GM08714 (cell line): ENCODE results near the gene ALS2CL.

Experiments used
- H3K4me3 ChIP-seq: fragments of 200-500 bp; sonication (Bioruptor generic); 2 replicates; pipeline ENCODE4 v1.5.1; 2014; ENCODE audit warnings: mild to moderate bottlenecking, low read length, inconsistent platforms
- ZNF274 ChIP-seq: IDR thresholded peaks from 2 replicates; pipeline ENCODE4 v1.6.1; 2012; ENCODE audit warnings: mild to moderate bottlenecking, low read depth, low read length

The ALS2CL gene

DNA sequence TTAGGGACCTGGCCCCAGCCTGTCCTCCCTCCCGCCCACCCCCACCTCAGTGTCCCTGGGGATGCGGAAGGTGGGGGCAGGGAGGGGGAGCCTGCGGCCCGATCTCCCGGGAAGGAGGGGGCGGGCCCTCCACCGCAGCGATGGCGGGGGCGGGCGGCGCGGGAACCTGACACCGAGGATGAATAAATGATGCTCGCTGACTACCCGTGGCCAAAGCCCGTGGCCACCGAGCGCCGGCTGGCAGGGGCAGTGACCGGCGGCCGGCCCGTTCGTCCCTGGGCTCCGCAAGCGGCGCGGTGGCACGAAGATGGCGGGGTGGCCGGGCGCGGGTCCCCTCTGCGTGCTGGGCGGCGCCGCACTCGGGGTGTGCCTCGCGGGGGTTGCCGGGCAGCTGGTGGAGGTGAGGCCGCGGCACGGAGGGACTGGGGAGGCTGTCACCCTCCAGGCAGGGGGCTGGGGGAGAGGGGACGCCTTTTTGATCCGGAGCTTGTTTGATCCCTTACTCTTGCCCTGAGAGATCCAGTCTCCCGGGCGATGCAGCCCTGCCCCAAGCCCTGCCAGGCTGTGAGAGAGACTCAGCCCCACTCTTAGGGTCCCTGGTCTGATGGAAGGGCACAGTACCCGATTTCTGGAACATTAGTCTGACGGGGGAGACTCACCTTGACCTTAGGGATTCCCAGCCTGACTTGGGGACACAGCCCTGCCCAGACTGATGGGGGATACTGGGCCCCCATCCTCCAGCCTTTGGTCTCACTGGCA is 7.9 kb upstream of the ALS2CL start, which contains the start of gene TMIE:
Gene TMIE, plus strand, starts transcription at position 212 of the 759 bp plus-strand sequence. Its CDS starts 96 bp downstream, at position 308.
- no peak within 1 kb of the TSS for H3K4me3 ChIP-seq

DNA sequence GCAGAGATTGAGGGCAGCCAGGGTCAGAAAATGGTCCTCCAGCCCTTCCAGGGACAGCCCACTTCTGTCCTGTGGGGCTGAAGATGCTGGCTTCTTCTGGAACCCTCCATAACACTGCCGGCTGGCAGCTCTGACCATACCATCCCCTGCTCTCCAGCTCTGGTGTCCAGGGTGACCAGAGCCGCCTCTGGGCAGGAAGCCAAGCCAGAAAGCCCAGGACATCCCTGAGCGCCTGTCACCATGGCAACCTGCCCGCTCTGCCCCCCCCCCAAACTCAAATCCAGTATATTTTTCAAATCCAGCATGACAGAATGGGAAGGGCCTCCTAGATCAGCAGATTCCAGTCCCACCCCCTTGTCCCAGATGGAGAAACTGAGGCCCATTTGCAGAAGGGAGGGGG is 7.3 kb upstream of the ALS2CL start:
- TF ChIP-seq ZNF274, result no peak

More for the DNA sequence above, 7.9 kb upstream of the ALS2CL start, which contains the start of gene TMIE:
- no peak for TF ChIP-seq ZNF274

DNA sequence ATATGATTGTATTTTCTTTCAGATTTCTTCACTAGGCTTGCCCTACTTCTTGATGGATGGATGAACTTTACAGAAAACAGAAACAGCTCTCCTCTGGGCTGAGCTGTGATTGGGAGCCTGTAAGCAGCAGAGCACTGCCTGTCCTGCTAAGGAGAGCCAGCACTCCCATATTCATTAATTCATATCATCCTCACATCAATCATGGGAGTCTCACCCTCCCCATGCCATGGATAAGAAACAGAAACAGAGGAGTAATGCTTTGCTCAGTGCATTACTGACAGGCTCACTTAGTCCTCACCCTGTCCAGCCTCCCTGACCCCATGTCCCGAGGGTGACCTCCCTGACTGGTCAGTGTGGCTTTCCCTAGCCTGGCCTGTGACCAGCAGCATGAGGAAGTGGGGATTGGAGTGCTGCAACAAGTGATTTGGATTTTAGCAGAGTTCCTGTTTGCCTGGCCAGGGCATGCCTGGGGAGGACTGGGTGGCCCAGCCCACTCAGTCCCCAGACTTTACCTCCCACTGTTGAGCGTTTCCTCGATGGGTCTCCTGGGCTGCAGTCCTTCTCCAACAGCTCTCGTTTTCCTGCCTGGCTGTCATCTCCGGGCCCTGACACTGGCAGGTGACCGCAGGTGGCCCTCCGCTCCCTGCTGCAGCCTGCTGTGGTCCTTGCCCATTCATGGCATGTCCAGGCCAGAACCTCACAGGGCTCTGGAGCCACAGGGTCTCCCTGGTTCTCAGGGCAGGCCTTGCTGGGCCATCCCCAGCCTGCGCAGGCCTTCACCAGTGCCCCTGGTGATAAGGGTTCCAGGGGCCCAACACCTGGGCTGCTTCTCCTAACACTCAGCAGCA is 6.4 kb upstream of the ALS2CL start:
- no peak for TF ChIP-seq ZNF274
- H3K4me3 ChIP-seq, result no peak overlapping the region

More for the DNA sequence above, 7.3 kb upstream of the ALS2CL start:
- no peak overlapping the region for H3K4me3 ChIP-seq

DNA sequence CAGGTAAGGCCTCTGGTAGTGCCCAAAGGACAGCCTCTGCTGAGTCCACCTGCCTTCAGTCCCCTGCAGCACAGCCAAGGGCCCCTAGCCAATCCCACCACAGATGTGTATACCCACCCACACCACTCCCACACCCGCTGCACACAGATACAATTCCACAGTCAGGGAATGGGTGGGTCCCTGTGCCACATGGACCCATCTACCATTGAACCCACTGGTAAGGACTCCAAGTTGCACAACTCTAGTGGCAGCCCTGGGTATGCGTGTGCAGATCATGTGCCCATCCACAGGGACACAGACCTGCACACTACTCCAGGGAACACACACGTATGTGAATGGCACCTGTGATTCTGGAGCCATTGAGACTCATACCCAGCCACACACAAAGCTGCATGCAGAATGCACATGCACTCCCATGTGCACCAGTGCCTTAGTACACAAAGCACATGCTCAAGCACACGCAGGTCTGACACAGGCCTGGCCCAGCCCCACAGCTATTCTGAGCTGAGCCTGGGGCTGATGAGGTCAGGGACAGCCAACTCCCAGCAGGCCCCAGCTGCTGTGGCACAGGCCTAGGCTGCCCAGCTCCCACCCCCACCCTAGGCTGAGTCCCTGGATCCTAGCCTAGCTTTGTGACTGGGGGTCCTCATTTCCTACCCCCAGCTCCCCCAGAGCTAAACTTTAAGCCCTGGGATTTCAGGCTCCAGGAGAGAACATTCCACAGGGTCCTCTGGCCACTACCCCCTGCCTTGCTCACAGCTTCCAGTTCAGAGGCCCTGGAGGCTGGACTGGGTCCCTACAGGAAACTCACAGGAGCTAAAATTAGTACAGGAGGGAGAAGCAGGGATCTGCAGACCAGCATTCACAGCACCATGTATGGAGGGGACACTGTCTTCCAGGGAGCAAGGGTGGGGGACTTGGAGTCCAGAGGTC is 2.7 kb upstream of the ALS2CL start:
- H3K4me3 ChIP-seq, result no peak overlapping the region
- TF ChIP-seq ZNF274, result no peak

DNA sequence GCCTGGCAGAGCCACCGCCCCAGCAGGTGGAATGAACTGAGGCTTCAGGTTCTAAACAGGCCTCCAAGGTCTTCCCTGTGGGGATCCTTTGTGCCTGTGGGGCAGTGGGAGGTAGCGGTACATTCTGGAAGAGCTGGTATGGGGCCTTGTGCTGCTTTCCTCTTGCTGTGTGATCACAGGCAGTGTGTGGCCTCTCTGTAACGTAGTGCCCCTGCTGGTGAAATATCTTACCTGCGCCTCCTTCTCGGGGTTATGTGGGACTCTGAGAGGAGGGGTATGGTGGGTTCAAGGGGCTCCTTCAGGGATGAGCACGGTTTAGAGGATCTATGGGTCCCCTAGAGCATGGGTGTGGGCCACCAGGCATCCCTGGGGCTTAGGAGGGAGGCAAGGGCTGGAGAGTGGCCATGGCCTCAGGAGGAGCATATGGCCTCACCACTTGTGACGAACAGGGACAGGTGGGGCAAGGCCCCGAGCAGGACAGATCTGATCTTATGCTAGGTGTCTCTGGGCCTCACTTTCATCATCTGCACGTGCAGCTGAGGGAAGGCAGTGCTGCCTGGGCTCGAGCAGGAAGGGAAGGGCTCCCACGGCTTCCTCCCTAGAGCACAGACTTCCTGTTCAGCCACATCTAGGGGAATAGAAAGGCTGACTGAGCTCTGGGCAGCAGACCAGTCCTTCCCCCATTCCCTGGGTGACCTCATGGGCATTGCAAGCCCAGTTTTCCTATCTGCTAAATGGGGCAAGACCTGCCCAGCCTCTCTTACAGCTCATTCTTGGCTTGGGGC is 1.9 kb upstream of the ALS2CL start:
- H3K4me3 ChIP-seq, result no peak overlapping the region
- TF ChIP-seq ZNF274, result no peak

DNA sequence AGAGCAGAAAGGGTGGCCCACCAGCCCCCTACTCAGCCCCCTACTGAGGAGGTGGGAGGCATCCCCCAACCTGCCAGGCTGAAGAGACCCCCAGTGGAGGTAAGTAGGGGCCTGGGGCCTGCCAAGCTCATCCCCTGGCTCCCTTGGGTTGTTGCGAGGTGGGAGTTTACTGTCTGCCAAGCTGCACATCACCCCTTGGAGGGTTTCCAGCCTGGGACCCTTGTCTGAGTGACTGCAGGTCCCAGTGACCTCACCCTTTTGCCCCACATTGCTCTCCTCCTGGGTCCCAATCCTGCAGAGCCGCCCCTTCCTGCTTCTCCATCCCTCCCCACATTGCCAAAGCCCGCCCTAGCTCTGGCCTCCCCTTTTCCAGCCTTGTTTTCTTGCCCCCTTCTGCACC is 1.0 kb upstream of the ALS2CL start:
- TF ChIP-seq ZNF274, result no peak
- no peak overlapping the region for H3K4me3 ChIP-seq

DNA sequence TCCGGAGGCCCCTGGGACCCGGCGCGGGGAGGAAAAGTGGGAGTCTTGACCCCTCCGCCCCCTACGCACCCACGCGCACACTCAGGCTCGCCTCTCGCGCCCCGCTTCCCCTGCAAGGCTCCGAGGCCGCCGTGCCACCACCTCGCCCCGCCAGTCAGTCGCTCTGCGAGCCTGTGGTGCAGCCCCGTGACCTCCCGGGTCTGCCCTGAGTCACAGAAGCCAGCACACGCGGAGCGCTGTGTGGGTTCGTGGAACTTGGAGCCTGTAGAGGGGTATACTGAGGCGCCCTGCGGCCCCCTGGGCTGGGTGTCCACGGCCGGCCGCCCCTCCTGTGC is 380 bp upstream of the ALS2CL start:
- no peak overlapping the region for H3K4me3 ChIP-seq
- TF ChIP-seq ZNF274, result no peak

DNA sequence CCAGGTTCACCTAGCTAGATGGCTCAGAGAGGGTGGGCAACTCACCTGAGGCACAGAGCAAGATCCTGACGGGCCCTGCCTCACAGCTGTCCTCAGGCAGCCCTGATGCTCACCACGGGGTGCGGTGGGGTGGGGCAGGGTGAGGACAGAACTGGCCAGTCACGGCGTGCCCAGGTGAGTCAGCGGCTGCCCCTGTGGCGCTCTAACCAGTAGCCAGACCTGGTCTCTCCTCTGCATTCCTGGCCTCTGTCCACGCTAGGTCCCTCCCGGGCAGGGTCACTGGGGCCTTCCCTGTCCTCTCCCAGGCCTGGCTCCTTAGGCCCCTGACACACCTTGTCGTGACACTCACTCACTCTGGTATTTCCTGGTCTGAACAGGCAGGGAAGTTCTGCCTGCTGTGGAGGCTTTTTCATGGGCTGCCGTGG is 901 bp downstream of the ALS2CL start:
- no peak overlapping the region for H3K4me3 ChIP-seq
- TF ChIP-seq ZNF274, result no peak

DNA sequence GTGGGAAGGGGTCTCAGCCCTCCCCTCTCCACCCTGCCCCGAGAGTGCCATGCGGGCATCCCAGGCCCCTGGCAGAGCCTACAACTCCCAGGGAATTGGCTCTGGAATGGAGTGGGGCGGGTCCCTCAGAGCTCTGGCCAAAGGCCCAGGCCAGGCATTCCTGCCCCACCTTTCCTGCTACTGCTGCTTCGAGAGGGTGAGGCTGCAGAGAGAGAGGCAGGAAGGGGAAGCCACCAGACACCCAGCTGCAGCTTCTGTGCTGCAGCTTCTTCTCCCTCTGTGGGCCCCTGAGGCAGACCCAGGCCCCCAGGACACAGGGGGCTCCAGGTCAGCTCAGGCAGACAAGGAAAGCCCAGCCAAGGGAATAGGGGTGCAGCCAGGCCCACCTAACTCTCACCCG is 2.7 kb downstream of the ALS2CL start:
- H3K4me3 ChIP-seq, result no peak overlapping the region
- TF ChIP-seq ZNF274, result no peak

DNA sequence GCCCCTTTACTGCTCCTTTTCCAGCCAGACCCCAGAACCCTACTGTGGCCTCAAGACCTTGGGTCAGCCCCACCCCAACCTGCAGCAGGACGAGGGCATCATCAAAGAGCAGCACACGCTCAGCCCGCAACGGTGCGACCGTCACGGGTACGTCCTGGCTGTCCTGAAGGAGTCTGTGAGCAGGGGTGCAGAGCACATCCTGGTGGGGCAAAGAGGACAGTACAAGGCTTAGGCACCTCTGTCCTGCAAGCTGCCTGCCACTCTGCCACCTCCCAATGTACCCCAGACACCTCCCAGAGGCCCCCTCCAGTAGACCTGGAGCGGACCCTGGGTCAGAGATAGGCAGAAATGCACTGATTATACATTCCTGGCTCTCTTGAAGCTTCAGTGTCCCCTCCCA is 8.0 kb downstream of the ALS2CL start:
- H3K4me3 ChIP-seq, result no peak overlapping the region
- TF ChIP-seq ZNF274, result no peak

DNA sequence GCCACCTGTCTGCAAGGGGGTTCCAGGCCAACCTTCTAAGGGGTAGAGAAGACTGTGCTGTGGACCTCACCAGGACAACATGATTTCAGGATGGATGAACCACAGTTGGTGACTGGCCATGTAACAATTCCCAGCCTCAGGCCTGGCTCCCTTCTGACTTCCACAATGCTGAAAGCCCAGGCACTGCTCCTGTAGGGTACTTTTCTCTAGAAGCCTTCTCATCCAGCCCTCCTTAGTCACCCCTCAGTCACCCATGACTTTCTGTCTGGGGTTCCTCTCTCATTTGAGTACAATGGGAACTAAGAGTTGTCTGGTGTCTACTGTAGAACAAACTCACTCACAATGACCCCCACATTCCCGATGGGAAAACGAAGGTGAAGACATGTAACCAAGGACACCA is 8.6 kb downstream of the ALS2CL start:
- TF ChIP-seq ZNF274, result no peak
- H3K4me3 ChIP-seq, result no peak overlapping the region

DNA sequence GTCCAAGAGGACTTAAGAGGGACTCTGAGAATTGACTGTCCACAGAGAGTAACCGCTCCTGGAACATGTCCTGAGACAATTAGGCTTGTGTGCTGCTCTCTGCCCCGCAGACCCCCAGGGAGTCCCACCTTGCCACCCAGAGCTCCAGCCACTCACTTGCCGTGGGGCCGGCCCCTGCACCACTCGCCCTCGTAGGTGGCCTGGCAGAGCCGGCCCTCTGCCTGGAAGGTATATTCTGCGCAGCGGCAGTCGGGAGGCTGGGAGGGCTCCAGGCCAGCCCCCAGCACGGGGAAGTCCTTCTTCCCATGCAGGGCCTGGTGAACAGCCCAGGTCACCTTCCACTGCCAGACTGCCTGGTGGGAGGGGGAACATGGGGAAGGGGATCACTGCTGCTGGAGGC is 10.5 kb downstream of the ALS2CL start:
- H3K4me3 ChIP-seq, result no peak overlapping the region

DNA sequence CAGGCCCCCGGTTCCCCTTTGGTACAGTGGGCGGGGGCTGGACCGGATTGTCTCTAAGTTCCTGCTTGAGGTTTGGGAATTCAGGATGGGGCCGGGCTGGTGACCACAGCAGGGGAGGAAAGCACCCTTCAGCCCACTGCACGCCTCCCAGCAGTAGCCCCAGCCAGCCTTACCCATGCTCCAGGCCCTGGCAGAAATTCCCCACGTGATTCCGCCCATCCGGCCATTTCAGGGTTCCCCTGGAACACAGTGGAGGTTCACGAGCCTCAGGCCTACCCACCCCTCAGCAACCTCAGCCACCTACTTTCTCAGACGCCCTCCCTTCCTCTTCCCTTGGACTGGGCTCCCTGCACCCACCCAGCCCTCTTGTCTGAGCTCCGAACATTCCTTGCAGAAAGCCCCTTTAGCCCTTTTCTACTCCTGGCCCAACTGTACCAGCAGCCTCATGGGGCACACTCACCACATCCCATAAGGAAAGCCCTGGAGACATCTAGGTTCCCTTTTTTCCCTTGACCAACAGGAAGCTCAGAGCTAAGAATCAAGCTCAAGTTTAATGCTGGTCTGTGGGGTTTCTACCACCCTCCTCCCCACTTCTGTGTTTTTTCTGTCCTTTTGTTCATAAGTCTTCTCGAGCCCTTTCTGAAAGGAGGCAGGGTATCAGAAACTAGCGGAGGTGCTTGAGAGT is 11.5 kb downstream of the ALS2CL start:
- TF ChIP-seq ZNF274, result no peak

More for the DNA sequence above, 10.5 kb downstream of the ALS2CL start:
- TF ChIP-seq ZNF274, result no peak

DNA sequence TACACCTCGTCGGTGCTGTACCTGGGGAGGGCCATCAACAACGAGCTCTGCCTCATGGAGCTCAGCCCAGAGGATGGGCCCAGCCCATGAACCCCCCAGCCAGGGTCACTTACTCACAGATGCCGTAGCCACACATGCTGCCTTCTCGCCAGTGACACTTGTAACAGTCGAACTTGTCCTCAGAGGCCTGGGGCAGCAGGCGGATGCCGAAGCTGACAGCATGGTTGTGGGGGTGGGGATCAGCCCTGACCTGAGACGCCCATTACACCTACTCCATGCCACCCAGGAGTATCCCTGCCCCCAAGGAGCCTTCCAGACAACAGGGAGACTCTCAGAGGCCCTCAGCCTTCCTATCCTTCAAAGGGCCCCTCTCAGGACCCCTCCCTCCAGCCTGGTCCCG is 12.1 kb downstream of the ALS2CL start:
- H3K4me3 ChIP-seq, result no peak overlapping the region
- no peak for TF ChIP-seq ZNF274

More for the DNA sequence above, 11.5 kb downstream of the ALS2CL start:
- H3K4me3 ChIP-seq, result no peak overlapping the region
